Measurements from ENCODE around the gene PLEKHG4B.

The PLEKHG4B gene

DNA sequence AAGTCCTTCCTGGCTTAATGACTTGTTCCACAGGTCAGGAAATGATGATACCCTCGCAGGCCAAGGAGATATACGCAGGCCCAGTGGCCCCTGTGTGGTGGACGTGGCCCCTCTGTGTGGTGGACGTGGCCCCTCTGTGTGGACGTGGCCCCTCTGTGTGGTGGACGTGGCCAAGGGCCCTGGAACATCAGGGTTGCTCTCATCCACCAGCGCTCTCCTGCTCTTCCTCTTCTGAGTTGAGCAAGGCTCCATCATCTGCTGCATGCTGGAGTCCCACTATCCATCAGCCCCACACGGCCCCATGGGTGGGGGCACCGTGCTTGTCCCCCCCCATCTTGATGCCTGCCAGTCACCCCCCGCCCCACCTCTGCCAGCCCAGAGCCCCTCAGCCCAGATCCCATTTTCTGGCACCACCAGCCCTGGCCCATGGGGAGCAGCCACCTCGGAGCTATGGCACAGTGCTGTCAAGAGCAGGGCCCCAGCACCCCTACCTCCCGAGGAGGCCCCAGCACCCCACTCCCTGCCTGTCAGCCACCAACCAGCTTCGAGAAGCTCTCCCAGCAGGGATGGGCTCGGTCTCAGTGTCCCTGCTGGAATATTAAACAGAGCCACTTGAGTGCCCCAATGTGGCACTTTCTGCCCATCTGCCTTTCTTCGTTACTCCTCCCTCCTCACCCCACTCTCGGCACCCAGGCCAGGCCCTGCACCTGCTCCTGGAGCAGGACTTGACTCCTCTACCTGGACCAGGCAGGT lies 107.4 kb downstream of the PLEKHG4B start:
- TF ChIP-seq EZH2phosphoT487 (IDR thresholded peaks at IDR 0.05; ENCODE audit: low read depth): no peak
- TF ChIP-seq CTCF (IDR thresholded peaks at IDR 0.05; ENCODE audit: low read depth, low read length): no peak
- Histone ChIP-seq H3K9ac (ENCODE audit: low read length) (no peak overlapping the region), H3K79me2 (ENCODE audit: low read length) (no peaks in the 10 kb centered on the region), H3K4me3 (ENCODE audit: low read length) (no peak overlapping the region), H3K9me3 (ENCODE audit: insufficient read depth, low read length) (no peaks in the 10 kb centered on the region), H3K4me1 (ENCODE audit: low read length) (no peaks in the 10 kb centered on the region), H3K36me3 (replicated peaks; ENCODE audit: low read depth, low read length) (peaks cover 2% of the 10 kb centered on the region), H2AFZ (ENCODE audit: low read depth, low read length) (no peak overlapping the region), H3K27me3 (ENCODE audit: low read depth, low read length) (no peaks in the 10 kb centered on the region), H3K27ac (ENCODE audit: low read length) (no peak overlapping the region), H3K4me2 (ENCODE audit: low read length) (no peak overlapping the region), H4K20me1 (ENCODE audit: insufficient read depth, low read length) (no peaks in the 10 kb centered on the region)

DNA sequence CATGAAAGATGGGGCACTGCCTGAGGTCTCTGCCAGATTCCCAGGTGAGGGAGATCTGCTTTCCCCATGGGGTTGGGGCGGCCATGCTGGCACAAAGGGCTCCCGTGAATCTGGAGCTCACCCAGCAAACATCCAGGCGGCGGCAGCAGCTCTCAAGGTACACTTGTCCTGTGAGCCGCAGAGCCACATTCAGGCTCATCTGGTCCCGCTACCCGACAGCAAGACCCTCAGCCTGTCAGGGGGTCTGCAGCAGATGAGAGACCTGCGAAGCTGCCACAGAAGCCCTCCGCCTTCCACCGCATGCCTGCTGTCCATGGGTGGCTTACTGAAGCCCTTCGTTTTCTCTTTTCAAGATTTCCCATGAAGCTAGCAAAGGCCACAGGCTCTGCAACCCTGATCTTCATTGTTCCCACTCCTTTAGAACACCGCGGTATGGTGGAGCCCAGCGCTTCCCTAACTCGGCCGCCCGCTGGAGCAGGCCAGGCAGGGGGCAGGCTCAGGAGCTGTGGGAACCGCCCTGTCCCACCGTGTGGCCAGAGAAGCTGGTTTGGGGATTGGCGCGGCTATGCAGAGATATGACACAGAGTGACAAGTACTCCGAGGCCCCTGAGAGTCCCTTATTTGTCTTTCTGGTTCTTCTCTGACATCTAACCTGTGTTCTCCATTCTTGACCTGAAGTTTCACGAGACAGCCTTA lies 108.1 kb downstream of the PLEKHG4B start:
- H3K36me3 ChIP-seq (replicated peaks; ENCODE audit: low read depth, low read length): peaks cover 2% of the 10 kb centered on the region
- H3K9ac ChIP-seq (ENCODE audit: low read length): no peak overlapping the region
- TF ChIP-seq CTCF (IDR thresholded peaks at IDR 0.05; ENCODE audit: low read depth, low read length) (no peak), EZH2phosphoT487 (IDR thresholded peaks at IDR 0.05; ENCODE audit: low read depth) (no peak)

DNA sequence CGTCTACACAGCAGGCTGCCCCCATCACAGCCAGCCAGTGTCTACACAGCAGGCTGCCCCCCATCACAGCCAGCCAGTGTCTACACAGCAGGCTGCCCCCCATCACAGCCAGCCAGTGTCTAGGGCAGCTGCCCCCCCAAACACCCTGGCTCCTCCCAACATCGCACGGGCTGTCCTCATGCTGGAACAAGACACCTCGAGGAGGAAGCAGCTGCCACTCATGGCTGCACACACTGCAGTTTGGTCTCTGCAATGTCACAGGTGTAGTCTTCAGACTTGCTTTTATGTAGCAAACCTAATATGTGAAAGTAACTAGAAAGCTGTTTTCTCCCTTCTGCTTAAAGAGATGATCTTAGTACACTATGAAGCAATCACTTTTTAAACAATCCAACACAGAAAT lies 109.0 kb downstream of the PLEKHG4B start:
- no peaks in the 10 kb centered on the region for H3K79me2 ChIP-seq (ENCODE audit: low read length)
- H3K36me3 ChIP-seq (replicated peaks; ENCODE audit: low read depth, low read length): peaks cover 2% of the 10 kb centered on the region
- no peak overlapping the region for H3K9ac ChIP-seq (ENCODE audit: low read length)
- H3K9me3 ChIP-seq (ENCODE audit: insufficient read depth, low read length): no peaks in the 10 kb centered on the region
- H3K4me3 ChIP-seq (ENCODE audit: low read length): no peak overlapping the region
- no peak overlapping the region for H3K4me2 ChIP-seq (ENCODE audit: low read length)
- TF ChIP-seq EZH2phosphoT487 (IDR thresholded peaks at IDR 0.05; ENCODE audit: low read depth): no peak
- no peak for TF ChIP-seq CTCF (IDR thresholded peaks at IDR 0.05; ENCODE audit: low read depth, low read length)
- no peaks in the 10 kb centered on the region for H4K20me1 ChIP-seq (ENCODE audit: insufficient read depth, low read length)
- H3K27ac ChIP-seq (ENCODE audit: low read length): no peak overlapping the region
- no peaks in the 10 kb centered on the region for H3K27me3 ChIP-seq (ENCODE audit: low read depth, low read length)
- no peaks in the 10 kb centered on the region for H3K4me1 ChIP-seq (ENCODE audit: low read length)
- H2AFZ ChIP-seq (ENCODE audit: low read depth, low read length): no peak overlapping the region

More for the DNA sequence above, 108.1 kb downstream of the PLEKHG4B start:
- H3K9me3 ChIP-seq (ENCODE audit: insufficient read depth, low read length): no peaks in the 10 kb centered on the region
- no peak overlapping the region for H3K27ac ChIP-seq (ENCODE audit: low read length)
- H3K4me1 ChIP-seq (ENCODE audit: low read length): no peaks in the 10 kb centered on the region
- H2AFZ ChIP-seq (ENCODE audit: low read depth, low read length): no peak overlapping the region
- no peaks in the 10 kb centered on the region for H4K20me1 ChIP-seq (ENCODE audit: insufficient read depth, low read length)
- H3K79me2 ChIP-seq (ENCODE audit: low read length): no peaks in the 10 kb centered on the region
- H3K4me2 ChIP-seq (ENCODE audit: low read length): no peak overlapping the region
- H3K27me3 ChIP-seq (ENCODE audit: low read depth, low read length): no peaks in the 10 kb centered on the region
- no peak overlapping the region for H3K4me3 ChIP-seq (ENCODE audit: low read length)

GRCh38 chr5:201672-202071 lies 109.7 kb downstream of the PLEKHG4B start:
- Histone ChIP-seq H3K79me2 (ENCODE audit: low read length) (no peaks in the 10 kb centered on the region), H3K9ac (ENCODE audit: low read length) (no peak overlapping the region), H3K4me1 (ENCODE audit: low read length) (no peaks in the 10 kb centered on the region), H3K9me3 (ENCODE audit: insufficient read depth, low read length) (no peaks in the 10 kb centered on the region), H4K20me1 (ENCODE audit: insufficient read depth, low read length) (no peaks in the 10 kb centered on the region), H2AFZ (ENCODE audit: low read depth, low read length) (no peak overlapping the region), H3K4me3 (ENCODE audit: low read length) (no peak overlapping the region), H3K4me2 (ENCODE audit: low read length) (no peak overlapping the region), H3K27ac (ENCODE audit: low read length) (no peak overlapping the region), H3K27me3 (ENCODE audit: low read depth, low read length) (no peaks in the 10 kb centered on the region), H3K36me3 (replicated peaks; ENCODE audit: low read depth, low read length) (peaks cover 2% of the 10 kb centered on the region)
- TF ChIP-seq CTCF (IDR thresholded peaks at IDR 0.05; ENCODE audit: low read depth, low read length) (no peak), EZH2phosphoT487 (IDR thresholded peaks at IDR 0.05; ENCODE audit: low read depth) (no peak)

Data from OCI-LY3 (cell line).